H1 (cell line): ENCODE measurements around the gene PAX8.

ENCODE experiments used
- CTCF ChIP-seq, 3 experiments: IDR thresholded peaks; 1 replicate in 2 of 3; 2 replicates in 1 of 3; pipeline versions ENCODE4 v1.5.1 to v1.6.1; 2011; ENCODE audit warnings: low read length in 3 of 3, mild to moderate bottlenecking in 3 of 3, inconsistent platforms in 2 of 3, low read depth in 1 of 3, moderate library complexity in 1 of 3; ENCODE audit not compliant: insufficient read depth in 1 of 3; ENCODE audit errors: control extremely low read depth in 1 of 3
- HDAC2 ChIP-seq, 2 experiments: fragments of 300-600 bp in 1 of 2; sonication (generic) in 1 of 2; IDR thresholded peaks; 2 replicates each; pipeline ENCODE4 v1.6.1; 2011 to 2012; ENCODE audit warnings: low read depth in 2 of 2, low read length in 2 of 2, mild to moderate bottlenecking in 2 of 2, moderate library complexity in 2 of 2, borderline replicate concordance in 1 of 2, inconsistent platforms in 1 of 2

GRCh38 chr2:113291191-113291590 is 12.5 kb upstream of the PAX8 start:
- TF ChIP-seq CTCF (IDR thresholded peaks at IDR 0.05; ENCODE audit: control extremely low read depth in 1 of 3, insufficient read depth in 1 of 3, low read depth in 1 of 3, low read length in 3 of 3) (no peak), HDAC2 (IDR thresholded peaks at IDR 0.05; ENCODE audit: borderline replicate concordance in 1 of 2, low read depth in 2 of 2, low read length in 2 of 2) (no peak)
